ENCODE data around the gene ARL4C. TPM values are rescaled to one million over a fixed set of nuclear protein-coding genes. Genes with fewer than 3 reads are reported as not detected.
A peak's percentile ranks its signal among the peaks of the same experiment; 100 is the strongest.

Gene ARL4C
- total and polyA plus RNA-seq, 2 of the 8 experiments (the other 6 are each of a cell fraction or from before 2014, with no cell fraction given), result 7.0 to 16.9 TPM

GRCh38 chr2:234493796-234494195, 3.1 kb downstream of the ARL4C start:
- Histone ChIP-seq H3K4me2 (ENCODE audit: insufficient read depth in 1 of 2, low read depth in 2 of 2, low read length in 2 of 2) (peak overlapping the region; percentile 93 to 95), H3K9ac (replicated peaks in 1 of 4; ENCODE audit: extremely low read depth in 1 of 4, low read depth in 3 of 4, low read length in 3 of 4) (no peak overlapping the region), H2BK120ac (replicated peaks; ENCODE audit: low read depth, low read length) (no peak overlapping the region), H3K79me1 (ENCODE audit: low read depth, low read length) (peaks cover 3% of the 10 kb centered on the region), H3K9me3 (ENCODE audit: insufficient read depth in 2 of 2, low read depth in 1 of 2, low read length in 1 of 2) (no peaks in the 10 kb centered on the region), H3K18ac (ENCODE audit: extremely low read depth, low read length) (no peak overlapping the region), H3K23ac (ENCODE audit: insufficient read length) (no peak overlapping the region), H3K27me3 (replicated peaks in 1 of 4; ENCODE audit: control insufficient read depth in 3 of 4, extremely low read depth in 1 of 4, insufficient read depth in 3 of 4, low read length in 3 of 4) (peaks cover 0 to 11% (median 3%) of the 10 kb centered on the region in 4 experiments; a peak in 4 of 7 replicates), H2BK5ac (ENCODE audit: low read depth, low read length) (no peak overlapping the region), H2BK20ac (ENCODE audit: low read length) (no peak overlapping the region), H4K91ac (replicated peaks; ENCODE audit: insufficient read length, low read length) (no peak overlapping the region), H3K4ac (replicated peaks; ENCODE audit: insufficient read length, low read depth, low read length) (no peak overlapping the region), H3K36me3 (ENCODE audit: control insufficient read depth in 2 of 4, insufficient read depth in 4 of 4, low read length in 3 of 4) (no peaks in the 10 kb centered on the region), H4K8ac (ENCODE audit: extremely low read depth, insufficient read depth, low read length) (no peak overlapping the region), H3K56ac (replicated peaks; ENCODE audit: insufficient read length, low read depth, low read length) (no peak overlapping the region), H3K4me1 (replicated peaks in 1 of 4; ENCODE audit: control insufficient read depth in 3 of 4, insufficient read depth in 4 of 4, low read length in 3 of 4) (peaks cover 0 to 16% (median 7%) of the 10 kb centered on the region in 4 experiments; a peak in 6 of 7 replicates), H4K20me1 (replicated peaks in 1 of 2; ENCODE audit: control insufficient read depth in 1 of 2, insufficient read depth in 2 of 2, low read length in 2 of 2) (peaks cover 6 to 15% of the 10 kb centered on the region in 2 experiments), H3K4me3 (ENCODE audit: extremely low read depth in 1 of 4, insufficient read depth in 2 of 4, low read depth in 3 of 4, low read length in 4 of 4) (peak overlapping the region; percentile 20 to 82 (median 74); a peak in 7 of 8 replicates), H3K27ac (ENCODE audit: low read depth, low read length) (no peak overlapping the region), H3K14ac (ENCODE audit: insufficient read length) (no peak overlapping the region), H3K23me2 (ENCODE audit: low read depth, low read length) (peaks cover 22% of the 10 kb centered on the region), H2BK12ac (ENCODE audit: low read depth, low read length) (no peak overlapping the region), H4K5ac (ENCODE audit: insufficient read length, low read depth, low read length) (no peak overlapping the region), H2AK5ac (ENCODE audit: low read depth, low read length) (no peak overlapping the region), H2BK15ac (ENCODE audit: low read length) (no peak overlapping the region), H2AFZ (ENCODE audit: low read length) (no peak overlapping the region), H3K79me2 (ENCODE audit: control insufficient read depth in 1 of 2, insufficient read depth in 2 of 2, low read length in 2 of 2) (peaks cover 0 to 48% of the 10 kb centered on the region in 2 experiments; a peak in 3 of 4 replicates)
- CTCF ChIA-PET (ENCODE audit: partially characterized antibody), result interaction anchor here (1.1 kb wide), 1 partner anchor 205 kb away, joined by 3 read pairs; no protein-coding TSS in a partner anchor
- no peak for DNase-seq (ENCODE audit: low read depth in 1 of 2, low spot score in 2 of 2)
- no peak for FAIRE-seq
- POLR2A ChIA-PET (ENCODE audit: partially characterized antibody), result no interaction called here
- 95% methylated on average over 4 of the region's 4 CpGs; no CpG with 5 or more reads in 1 of the 2 experiments for WGBS, 2 experiments (ENCODE audit: extremely low coverage in 1 of 2, insufficient coverage in 1 of 2, insufficient read length in 1 of 2, insufficient replicate concordance in 2 of 2, low coverage in 1 of 2, low lambda C conversion rate in 2 of 2, missing lambda C conversion rate in 1 of 2)
- TF ChIP-seq, protein P1, sequence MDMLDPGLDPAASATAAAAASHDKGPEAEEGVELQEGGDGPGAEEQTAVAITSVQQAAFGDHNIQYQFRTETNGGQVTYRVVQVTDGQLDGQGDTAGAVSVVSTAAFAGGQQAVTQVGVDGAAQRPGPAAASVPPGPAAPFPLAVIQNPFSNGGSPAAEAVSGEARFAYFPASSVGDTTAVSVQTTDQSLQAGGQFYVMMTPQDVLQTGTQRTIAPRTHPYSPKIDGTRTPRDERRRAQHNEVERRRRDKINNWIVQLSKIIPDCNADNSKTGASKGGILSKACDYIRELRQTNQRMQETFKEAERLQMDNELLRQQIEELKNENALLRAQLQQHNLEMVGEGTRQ (IDR thresholded peaks at IDR 0.05; ENCODE audit: low read length), result no peak
- TF ChIP-seq JUN (IDR thresholded peaks at IDR 0.05; ENCODE audit: low read depth, low read length) (no peak), ASH2L (IDR thresholded peaks at IDR 0.05; ENCODE audit: low read length) (no peak), NANOG (IDR thresholded peaks at IDR 0.05; ENCODE audit: insufficient read depth, low read depth, low read length, poor library complexity, severe bottlenecking) (no peak), RXRA (IDR thresholded peaks at IDR 0.05; ENCODE audit: insufficient read depth, low read depth, low read length) (no peak)
